GM12891 (cell line): ENCODE data around the gene ZDHHC1.
"Not testable (repeated sequence)": the region's sequence is repeated elsewhere in the genome, so short reads cannot be mapped to it uniquely, and the experiment has no call there.

ENCODE experiments used
- PAX5 ChIP-seq: IDR thresholded peaks from 2 replicates; pipeline ENCODE4 v1.6.1; 2011; ENCODE audit warnings: low read length, moderate library complexity, mild to moderate bottlenecking; ENCODE audit not compliant: insufficient read depth, severe bottlenecking
- POLR2A ChIP-seq: IDR thresholded peaks from 2 replicates; pipeline ENCODE4 v1.6.1; 2011; ENCODE audit warnings: low read depth, low read length, control low read depth
- POLR2AphosphoS5 ChIP-seq: IDR thresholded peaks from 2 replicates; pipeline ENCODE4 v1.6.1; 2011; ENCODE audit warnings: low read depth, low read length, control low read depth
- SPI1 ChIP-seq: IDR thresholded peaks from 2 replicates; pipeline ENCODE4 v1.6.1; 2011; ENCODE audit warnings: low read depth, low read length, control low read depth
- TAF1 ChIP-seq: IDR thresholded peaks from 2 replicates; pipeline ENCODE4 v1.6.1; 2011; ENCODE audit warnings: low read depth, low read length, control low read depth

- TF ChIP-seq POLR2A, POLR2AphosphoS5, TAF1, SPI1, PAX5: not testable (repeated sequence)
Measured at GRCh38 chr16:67415421-67415820, 856 bp downstream of the ZDHHC1 start.
